OCI-LY3 (cell line): Measurements from ENCODE around the gene SLC26A5.

Experiments
- CTCF ChIP-seq: fragments of 200-600, 300-600 bp; sonication (generic); IDR thresholded peaks from 2 replicates; pipeline ENCODE4 v1.5.1; 2014; ENCODE audit warnings: antibody characterized with exemption, low read length, low read depth
- EZH2phosphoT487 ChIP-seq: fragments of 200-600 bp; shearing (Covaris generic); IDR thresholded peaks from 2 replicates; pipeline ENCODE4 v1.6.1; 2018; ENCODE audit warnings: antibody characterized with exemption, mixed run types, low read depth

GRCh38 chr7:103439661-103440060, 6.3 kb downstream of the SLC26A5 start:
- no peak for TF ChIP-seq CTCF
- no peak for TF ChIP-seq EZH2phosphoT487
